IPS-11a (cell line): Measurements from ENCODE around the gene FAM107B.
"Not testable (repeated sequence)": the region's sequence is repeated elsewhere in the genome, so short reads cannot be mapped to it uniquely, and the experiment has no call there.

Experiments
- H3K4me3 ChIP-seq: one replicate; pipeline ENCODE4 v1.5.1; 2013; ENCODE audit warnings: low read depth, low read length, control low read depth

FAM107B gene

DNA sequence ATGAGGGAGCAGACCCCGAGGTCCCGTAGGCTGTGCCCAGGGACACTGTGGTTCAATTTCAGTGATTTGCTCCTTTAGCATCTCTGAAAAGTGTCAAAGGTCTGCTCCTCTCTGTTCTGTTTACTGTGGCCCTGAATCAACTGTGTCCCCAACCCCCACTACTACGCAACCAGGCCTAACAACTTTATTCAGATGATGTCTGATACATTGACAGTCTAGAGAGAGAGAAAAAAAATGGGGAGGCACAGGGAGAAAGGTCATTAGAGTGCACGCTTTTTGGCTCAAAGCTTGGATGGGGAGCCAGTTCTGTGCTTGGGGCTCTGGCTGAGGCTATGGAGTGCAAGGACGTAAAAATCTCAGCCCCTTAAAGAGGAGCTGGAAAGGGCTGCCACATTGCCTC is 77.9 kb downstream of the FAM107B start:
- no peak overlapping the region for H3K4me3 ChIP-seq

DNA sequence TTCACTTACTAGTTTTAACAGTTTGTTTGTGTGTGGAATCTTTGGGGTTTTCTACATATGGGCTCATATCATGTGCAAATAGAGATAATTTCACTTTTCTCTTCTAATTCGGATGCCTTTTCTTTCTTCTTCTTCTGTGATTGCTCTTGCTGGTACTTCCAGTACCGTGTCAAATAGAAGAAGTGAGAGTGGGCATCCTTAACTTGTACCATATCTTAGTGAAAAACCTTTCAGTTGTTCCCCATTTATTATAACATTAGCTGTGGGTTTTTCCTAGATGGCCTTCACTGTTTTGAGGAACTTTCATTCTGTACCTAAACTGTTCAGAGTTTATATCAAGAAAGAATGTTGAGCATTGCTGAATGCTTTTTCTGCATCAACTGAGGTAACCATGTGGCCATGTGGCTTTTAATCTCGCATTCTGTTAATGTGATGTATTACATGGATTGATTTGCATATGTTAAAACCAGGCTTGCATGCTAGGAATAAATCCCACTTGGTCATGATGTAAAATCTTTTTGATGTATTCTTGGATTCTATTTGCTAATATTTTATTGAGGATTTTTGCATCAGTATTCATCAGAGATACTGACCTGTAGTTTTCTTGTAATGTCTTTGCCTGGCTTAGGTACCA is 78.7 kb downstream of the FAM107B start:
- H3K4me3 ChIP-seq, result no peak overlapping the region

DNA sequence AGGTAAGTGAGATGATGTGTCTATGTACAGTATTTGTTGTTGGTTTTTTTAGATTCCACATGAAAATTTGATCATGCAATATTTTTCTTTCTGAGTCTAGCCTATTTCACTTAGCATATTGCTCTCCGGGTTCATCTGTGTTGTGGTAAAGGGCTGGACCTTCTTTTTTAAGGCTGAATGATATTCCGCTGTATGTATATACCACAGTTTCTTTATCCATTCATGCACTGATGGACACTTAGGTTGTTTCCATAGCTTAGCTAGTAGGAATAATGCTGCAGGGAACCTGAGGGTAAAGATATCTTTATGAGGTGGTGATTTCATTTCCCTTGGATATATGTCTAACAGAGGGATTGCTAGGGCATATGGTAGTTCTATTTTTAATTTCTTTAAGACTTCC is 80.8 kb downstream of the FAM107B start:
- H3K4me3 ChIP-seq, result no peak overlapping the region

DNA sequence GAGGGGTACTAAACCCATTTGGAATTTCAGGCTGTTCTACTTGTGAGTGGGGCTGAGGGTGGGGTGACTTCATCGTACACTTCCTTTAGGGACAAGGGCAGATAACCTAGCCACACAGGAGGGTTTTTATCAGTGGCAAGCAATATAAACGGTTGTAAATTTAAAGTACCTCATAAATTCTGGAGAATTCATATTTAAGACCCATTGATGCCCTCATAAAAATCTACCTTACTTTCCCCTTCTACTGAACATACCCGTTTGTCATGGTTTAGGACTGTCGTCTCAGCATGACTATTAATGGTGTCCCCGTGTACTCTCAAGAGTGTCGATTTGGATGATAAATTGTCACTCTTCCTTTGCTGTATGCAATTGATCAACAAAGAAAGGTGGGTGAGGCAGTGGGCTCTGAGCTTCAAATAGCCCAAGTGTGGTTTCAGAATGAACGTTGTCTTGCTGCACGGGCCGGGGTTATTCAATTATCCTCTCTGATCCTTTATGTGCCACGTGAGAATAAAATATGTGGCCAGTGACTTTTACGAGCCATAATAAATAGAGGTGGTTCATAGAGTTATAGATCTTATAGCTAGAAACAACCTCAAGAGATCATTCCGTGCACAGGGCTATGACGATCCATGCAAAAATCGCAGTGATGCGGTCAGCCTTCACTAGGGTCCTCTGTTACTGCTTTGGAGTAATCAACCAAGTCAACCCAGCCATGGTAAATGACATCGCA is 82.2 kb downstream of the FAM107B start:
- no peak overlapping the region for H3K4me3 ChIP-seq

DNA sequence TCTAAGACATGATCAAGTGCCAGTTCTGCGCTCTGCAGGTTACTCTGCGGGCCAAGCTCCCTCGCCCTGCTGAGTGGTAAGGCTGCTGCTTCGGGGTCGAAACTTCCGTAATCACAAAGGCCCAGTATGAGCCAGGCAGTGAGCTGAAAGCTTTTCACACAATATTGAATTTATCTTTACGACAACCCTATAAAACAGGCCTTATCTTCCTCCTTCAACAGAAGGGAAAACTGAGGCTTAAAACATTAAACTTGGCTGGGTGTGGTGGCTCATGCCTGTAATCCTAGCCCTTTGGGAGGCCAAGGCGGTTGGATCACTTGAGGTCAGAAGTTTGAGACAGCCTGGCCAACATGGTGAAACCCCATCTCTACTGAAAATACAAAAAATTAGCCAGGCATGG is 83.3 kb downstream of the FAM107B start:
- no peak overlapping the region for H3K4me3 ChIP-seq

DNA sequence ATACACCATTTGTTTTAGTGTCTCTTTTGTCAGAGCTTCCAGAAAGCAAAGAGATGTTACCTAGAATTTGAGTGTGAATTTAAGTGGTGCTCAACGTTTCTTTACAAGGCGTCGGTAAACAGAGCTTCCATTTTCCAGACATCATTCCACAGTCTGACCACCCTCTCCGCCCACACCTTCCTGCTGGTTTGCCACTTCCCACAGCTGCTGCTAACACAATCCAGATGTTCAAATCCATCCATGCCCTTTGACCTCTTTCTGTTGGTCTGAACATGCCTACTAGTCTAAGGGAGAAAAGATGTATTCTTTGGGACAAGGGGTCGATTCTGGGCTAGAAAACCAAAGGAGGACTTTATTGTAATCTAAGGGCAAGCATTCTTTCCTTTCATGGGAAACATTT is 86.1 kb downstream of the FAM107B start:
- H3K4me3 ChIP-seq, result no peak overlapping the region

DNA sequence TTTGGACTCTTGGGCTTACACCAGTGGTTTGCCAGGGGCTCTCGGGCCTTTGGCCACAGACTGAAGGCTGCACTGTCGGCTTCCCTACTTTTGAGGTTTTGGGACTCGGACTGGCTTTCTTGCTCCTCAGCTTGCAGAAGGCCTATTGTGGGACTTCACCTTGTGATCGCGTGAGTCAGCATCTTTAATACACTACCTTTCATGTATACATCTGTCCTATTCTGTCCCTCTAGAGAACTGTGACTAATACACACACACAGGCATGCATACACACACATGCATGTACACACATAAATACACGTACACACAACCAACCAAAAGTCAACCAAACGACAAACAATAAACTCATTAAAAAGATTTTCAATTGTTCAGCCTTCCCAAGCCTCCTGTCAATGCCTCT is 86.5 kb downstream of the FAM107B start:
- H3K4me3 ChIP-seq, result not testable (repeated sequence)

DNA sequence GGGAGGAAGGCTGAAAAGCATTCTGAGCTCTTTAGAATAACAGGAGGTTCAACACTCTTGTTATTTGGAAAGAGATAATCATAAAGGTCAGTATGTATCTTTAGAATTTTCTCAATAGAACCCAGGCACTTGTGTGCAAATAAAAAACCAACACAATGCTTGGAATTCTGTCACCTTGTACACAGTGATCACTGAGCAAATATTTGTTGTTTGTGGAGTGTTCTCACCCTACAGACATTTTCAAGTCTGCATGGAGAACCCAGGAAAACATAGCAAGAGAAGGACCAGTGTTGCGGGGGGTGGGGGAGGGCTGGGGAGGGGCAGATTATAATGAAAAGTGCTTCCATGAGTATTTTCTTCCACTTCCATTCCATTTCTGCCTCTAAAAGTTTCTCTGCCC is 87.4 kb downstream of the FAM107B start:
- H3K4me3 ChIP-seq, result no peak overlapping the region

DNA sequence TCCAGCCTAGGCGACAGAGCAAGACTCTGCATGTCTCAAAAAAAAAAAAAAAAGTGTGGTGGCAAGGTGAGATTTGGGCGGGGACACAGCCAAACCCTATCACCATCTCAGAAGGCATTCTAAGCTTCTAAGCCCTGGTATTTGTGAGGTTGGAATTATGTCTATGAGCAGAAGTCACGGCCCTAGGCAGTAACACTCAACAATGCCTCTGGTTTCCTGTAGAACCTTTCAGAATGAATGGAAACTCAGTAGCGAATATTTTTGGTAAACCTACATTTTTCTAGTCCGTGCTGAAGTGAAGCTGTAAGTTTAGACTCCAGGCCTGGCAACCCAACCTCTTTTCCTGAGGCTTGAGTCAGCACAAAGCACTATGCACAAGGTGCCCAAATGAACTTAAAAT is 88.3 kb downstream of the FAM107B start:
- H3K4me3 ChIP-seq, result no peak overlapping the region

DNA sequence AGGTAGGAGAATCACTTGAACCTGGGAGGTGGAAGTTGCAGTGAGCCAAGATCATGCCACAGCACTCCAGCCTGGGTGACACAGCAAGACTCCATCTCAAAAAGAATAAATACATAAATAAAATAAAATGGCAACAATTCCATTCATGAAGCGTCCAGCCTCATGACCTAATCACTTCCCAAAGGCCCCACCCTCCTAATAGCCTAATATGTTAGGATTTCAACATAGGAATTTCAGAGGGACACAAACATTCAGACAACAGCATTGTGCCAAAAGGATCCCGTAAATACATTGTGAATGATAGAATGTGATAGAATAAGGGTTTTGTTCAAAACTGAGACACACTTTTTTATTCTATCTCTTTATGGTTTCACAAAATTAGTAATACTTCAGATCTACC is 90.3 kb downstream of the FAM107B start:
- H3K4me3 ChIP-seq, result no peak overlapping the region

DNA sequence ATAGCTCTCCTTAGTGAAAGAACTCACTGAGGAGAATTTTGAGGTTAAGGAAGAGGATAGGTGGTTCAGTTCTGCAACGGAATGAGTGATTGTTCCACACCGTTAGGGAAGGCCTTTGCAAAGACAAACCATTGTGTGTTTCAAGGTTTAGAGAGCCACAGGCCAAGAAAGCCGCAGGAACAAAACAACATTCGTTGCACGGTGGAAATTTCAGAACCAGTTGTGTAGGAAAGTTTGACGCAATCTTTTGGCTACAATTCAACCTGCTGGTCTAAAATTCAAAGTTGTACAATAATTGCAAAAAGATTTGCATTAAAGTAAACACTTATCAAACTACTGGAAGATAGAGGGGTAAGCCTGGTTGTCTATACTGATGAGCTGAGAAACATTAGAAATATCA is 91.4 kb downstream of the FAM107B start:
- no peak overlapping the region for H3K4me3 ChIP-seq

DNA sequence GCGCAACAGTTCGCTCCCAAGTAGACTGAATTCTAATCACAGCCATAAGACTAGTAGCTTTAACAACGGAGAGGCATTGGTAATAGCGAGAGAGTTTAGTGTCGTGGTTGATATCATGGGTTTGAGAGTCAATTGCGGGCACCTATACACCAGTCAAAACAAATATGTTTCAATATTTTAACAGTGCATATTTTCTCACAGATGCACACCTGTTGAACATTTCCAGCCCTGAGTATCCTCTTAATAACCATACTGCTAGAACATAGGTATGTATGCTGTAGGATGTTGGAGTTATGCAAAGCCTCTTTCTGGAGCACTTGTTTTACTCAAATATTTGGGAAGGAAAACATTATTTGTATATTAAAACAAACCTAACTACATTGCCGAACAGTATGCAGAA is 92.9 kb downstream of the FAM107B start:
- no peak overlapping the region for H3K4me3 ChIP-seq

DNA sequence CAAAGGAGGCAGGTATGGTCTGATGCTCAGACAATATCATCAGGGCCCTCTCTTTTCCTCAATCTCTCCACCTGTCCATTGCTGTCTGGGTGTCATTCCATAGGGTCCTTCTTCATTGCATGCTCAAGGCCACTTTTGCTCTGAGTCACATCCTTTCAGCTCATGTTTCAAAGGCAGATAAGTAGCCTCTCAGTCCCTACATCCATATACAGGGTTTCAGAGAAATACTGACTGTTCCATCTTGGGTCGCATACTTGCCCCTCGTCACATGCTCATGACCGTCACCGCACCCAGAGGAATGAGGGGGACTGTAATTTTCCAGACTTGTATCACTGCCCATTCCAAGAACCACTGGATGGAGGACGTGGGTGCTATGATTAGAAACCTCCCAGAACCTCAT is 93.4 kb downstream of the FAM107B start:
- H3K4me3 ChIP-seq, result no peak overlapping the region

DNA sequence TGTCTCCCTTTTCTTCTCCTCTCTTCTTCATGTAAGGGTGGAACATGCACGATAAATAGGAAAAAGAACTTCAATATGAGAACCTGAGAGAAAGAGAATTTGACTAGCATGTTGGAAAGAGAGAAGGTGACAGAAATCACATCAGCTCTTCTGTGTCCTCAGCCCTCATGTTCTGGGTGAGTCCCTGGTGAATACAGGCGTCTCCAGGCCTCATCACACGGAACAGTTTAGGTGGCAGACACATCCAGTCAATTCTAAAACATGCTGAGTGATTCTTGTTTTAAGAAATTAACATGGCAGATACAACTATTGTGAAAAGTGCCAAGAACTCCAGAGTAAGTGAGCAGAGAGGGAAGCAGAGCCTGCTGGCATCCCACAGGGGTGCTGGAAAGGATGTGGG is 96.1 kb downstream of the FAM107B start:
- H3K4me3 ChIP-seq, result no peak overlapping the region

DNA sequence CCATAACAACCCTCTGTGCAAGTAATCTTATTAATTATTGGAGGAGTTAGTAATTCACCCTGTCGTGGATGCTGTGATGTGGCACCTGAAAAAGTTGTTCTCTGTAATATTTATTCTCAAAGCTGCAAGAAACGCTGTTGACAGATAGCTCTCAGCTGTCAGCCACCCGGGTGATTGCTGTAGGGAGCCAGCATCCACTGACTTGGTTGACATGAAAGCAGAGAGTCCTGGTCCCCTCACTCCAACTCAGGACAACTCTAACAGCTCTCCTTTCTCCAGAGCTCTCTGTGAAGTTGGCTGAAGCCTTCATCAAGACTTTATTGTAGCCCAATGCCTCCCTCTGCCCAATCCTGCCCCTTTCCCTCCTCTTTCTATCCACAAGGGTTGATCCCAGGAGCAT is 98.0 kb downstream of the FAM107B start:
- no peak overlapping the region for H3K4me3 ChIP-seq

DNA sequence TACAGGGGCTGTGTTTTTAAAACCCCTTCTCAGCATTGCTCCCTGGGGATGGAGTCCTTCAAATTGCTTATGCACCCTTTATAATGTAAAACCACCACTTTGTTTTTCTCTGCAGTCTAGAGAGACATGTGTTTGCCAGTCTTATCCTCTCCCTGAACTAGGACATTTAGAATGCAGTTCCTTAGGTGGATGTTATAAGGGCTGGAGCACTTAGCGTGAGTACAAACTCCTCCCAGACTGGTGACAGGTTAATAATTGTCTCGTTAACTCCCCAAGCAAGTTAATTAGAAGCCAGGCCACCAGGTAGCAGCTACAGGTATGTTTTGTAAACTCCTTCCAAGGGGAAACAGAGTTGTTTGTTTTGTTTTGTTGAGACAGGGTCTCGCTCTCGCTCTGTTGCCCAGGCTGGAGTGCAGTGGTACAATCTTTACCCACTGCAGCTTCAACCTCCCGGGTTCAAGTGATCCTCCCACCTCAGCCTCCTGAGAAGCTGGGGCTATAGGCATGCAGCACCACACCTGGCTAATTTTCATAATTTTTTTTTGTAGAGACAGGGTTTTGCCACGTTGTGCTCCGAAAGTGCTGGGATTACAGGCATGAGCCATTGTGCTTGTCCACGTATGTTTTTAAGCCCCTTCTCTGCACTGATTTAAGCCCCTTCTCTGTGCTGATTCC is 100.2 kb downstream of the FAM107B start:
- no peak overlapping the region for H3K4me3 ChIP-seq

DNA sequence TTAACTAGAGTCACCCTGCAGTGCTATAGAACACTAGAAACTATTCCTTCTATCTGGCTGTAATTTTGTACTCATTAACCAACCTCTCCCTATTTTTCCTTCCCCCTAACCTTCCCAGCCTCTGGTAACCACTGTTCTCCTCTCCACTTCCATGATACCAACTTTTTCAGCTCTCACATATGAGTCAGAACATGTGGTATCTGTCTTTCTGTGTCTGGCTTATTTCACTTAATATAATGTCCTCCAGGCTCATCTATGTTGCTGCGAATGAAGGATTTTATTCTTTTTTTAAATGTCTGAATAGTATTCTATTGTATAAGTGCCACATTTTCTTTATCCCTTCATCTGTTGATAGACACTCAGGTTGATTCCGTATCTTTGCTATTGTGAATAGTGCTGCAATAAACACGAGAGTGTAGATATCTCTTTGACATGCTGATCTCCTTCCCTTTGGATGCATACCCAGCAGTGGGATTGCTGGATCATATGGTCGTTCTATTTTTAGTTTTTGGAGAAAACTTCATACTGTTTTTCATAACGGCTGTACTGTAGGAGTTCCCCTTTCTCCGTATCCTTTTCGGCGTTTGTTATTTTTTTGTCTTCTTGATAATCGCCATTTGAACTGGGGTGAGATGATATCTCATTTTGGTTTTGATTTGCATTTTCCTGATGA is 101.4 kb downstream of the FAM107B start:
- no peak overlapping the region for H3K4me3 ChIP-seq

DNA sequence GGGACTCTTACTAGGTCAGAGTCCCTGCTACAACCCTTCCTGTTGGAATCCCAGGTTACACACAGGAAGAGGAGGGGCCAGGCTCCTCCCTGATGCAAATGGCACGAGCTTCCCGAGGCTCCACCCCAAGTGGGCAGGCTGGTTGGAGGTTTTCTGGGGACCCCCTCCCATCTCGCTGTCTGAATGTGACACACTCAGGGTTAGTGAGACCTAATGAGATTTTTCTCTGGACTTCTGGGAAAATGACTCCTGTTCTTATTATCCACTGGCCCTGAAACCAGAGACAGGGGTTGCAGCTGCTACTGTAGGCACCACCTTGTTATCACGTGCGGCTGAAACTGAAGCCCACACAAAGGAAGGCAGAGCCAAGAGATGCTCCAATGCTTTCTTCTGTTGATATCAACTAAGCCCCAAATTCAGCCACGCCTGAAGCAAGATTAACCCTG is 103.3 kb downstream of the FAM107B start:
- no peak overlapping the region for H3K4me3 ChIP-seq

DNA sequence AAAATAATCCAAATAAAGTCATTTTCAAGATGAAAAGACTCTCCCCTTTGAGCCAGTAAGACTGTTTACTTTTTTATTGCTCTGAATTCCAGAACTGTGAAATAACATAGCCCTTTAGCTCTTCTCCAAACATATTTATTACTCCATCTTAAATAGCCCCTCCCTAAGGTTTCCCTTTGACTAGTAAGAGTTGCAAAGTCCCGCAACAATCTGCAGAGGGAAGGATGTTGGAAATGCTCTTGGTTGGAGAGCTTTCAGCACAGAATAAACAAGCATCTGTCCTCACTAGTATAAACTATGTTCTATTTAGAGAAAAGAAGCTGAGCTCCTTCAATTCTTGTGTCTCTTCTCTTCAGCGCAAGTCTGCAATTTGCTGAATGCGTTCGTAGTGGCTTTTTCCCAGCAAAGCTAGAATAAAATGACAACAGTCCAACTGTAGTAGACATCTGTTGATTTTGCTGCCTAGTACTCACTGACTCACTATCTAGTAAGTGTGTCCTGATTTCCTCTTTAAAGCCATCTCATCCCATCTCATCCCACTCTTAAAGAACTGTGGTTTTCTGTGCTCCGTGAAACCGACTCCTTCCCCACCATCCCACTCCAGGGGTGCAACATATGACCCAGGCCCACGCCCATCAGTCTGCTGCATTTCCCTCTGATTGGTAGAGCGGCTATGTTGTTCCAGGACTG is 104.0 kb downstream of the FAM107B start:
- no peak overlapping the region for H3K4me3 ChIP-seq

DNA sequence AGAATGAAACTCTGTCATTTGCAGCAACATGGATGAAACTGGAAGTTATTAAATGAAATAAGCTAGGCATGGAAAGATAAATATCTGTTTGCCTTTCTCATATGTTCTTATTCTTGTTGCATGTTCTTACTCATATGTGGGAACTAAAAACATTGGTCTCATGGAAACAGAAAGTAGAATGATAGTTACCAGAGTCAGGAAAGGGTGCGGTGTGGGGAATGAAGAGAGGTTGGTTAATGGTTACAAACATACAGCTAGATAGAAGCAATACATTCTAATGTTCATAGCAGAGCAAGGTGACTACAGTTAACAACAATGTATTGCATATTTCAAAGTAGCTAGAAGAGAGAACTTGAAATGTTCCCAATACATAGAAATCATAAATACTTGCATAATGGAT is 105.1 kb downstream of the FAM107B start:
- H3K4me3 ChIP-seq, result no peak overlapping the region

DNA sequence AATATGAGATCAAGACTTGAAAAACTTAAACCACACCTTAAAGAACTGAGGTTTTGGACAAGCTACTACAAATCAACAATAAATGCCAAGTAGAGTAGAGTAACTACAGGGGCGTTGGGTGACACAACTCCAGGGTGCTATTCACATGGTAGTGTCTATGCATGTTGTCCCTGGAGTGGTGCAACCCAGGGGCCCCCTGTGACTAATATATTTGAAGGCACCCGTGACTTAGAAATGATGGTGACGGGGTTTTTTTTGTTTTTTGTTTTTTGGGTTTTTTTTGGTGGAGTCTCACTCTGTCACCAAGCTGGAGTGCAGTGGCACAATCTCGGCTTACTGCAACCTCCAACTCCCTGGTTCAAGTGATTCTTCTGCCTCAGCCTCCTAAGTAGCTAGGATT is 106.9 kb downstream of the FAM107B start:
- no peak overlapping the region for H3K4me3 ChIP-seq
